Endodermal cell (in vitro differentiated cells): ENCODE results near the gene OTOA. TPM values are rescaled to one million over a fixed set of nuclear protein-coding genes. Genes with fewer than 3 reads are reported as not detected.

ENCODE experiments used
- DNase-seq: peaks from one replicate; pipeline ENCODE4 v3.0.0-alpha.2; 2017
- H3K27ac ChIP-seq: 2 replicates; pipeline ENCODE4 v1.5.1; 2013; ENCODE audit warnings: mild to moderate bottlenecking, low read depth, low read length, moderate library complexity
- H3K27me3 ChIP-seq: 2 replicates; pipeline ENCODE4 v1.6.1; 2013; ENCODE audit warnings: mild to moderate bottlenecking, low read length, moderate library complexity; ENCODE audit not compliant: insufficient read depth, control insufficient read depth, poor library complexity, severe bottlenecking
- H3K36me3 ChIP-seq: 2 replicates; pipeline ENCODE4 v1.7.0; 2013; ENCODE audit warnings: mild to moderate bottlenecking, low read length, moderate library complexity; ENCODE audit not compliant: control insufficient read depth, insufficient read depth
- H3K4me1 ChIP-seq: one replicate; pipeline ENCODE4 v1.7.0; 2013; ENCODE audit warnings: low read length; ENCODE audit not compliant: control insufficient read depth, insufficient read depth
- H3K4me3 ChIP-seq: 2 replicates; pipeline ENCODE4 v1.5.1; 2013; ENCODE audit warnings: mild to moderate bottlenecking, low read length, moderate library complexity
- H3K9ac ChIP-seq: 2 replicates; pipeline ENCODE4 v1.6.1; 2013; ENCODE audit warnings: mild to moderate bottlenecking, low read length, moderate library complexity; ENCODE audit not compliant: poor library complexity, severe bottlenecking; ENCODE audit errors: extremely low read depth
- H3K9me3 ChIP-seq: 2 replicates; pipeline ENCODE4 v1.6.1; 2013; ENCODE audit warnings: mild to moderate bottlenecking, low read length, moderate library complexity; ENCODE audit not compliant: control insufficient read depth
- H3K27ac Mint-ChIP-seq: 2 replicates; pipeline ENCODE4 v1.8.0; 2020; ENCODE audit warnings: mixed read lengths
- H3K27me3 Mint-ChIP-seq: 2 replicates; pipeline ENCODE4 v1.8.0; 2021; ENCODE audit warnings: mild to moderate bottlenecking, mixed read lengths; ENCODE audit not compliant: insufficient read depth
- H3K36me3 Mint-ChIP-seq: 2 replicates; pipeline ENCODE4 v1.8.0; 2020; ENCODE audit warnings: low read depth, mixed read lengths
- H3K4me1 Mint-ChIP-seq: 2 replicates; pipeline ENCODE4 v1.8.0; 2020; ENCODE audit warnings: mixed read lengths
- H3K4me3 Mint-ChIP-seq: 2 replicates; pipeline ENCODE4 v1.8.0; 2020; ENCODE audit warnings: mild to moderate bottlenecking, moderate library complexity, mixed read lengths
- H3K9me3 Mint-ChIP-seq: 2 replicates; pipeline ENCODE4 v1.8.0; 2020; ENCODE audit warnings: mild to moderate bottlenecking, mixed read lengths
- CTCF ChIP-seq: fragments of 200-600 bp; sonication (generic); conservative IDR thresholded peaks from 2 replicates; pipeline ENCODE4 v1.5.0; 2021; ENCODE audit warnings: antibody characterized with exemption, mild to moderate bottlenecking
- WGBS, 2 experiments: methylation state at CpG; one replicate each; pipeline versions ENCODE4 v1.1.5 to v1.1.7; 2013; ENCODE audit warnings: missing lambda C conversion rate in 2 of 2, mixed read lengths in 1 of 2; ENCODE audit not compliant: insufficient coverage in 1 of 2, insufficient read length in 1 of 2; 5-methylcytosine and 5-hydroxymethylcytosine counted together
- total RNA-seq, 2 donors: library from RNA; stranded (reverse); fragmentation: NEBNext Ultra II Directional in 1 of 2; extraction: Animal tissue kit (Norgen Biotek cat#: 25700) in 1 of 2; gene quantifications; 2 replicates in 1 of 2; 3 replicates in 1 of 2; pipeline ENCODE4 v1.2.1, GENCODE V29; 2021

The OTOA gene
- total RNA-seq, 2 donors from 2014 or later = 0.07 to 0.09 TPM

- Mint-ChIP-seq H3K9me3 (no peaks in the 10 kb centered on the region), H3K36me3 (peaks cover 31% of the 10 kb centered on the region), H3K4me1 (peaks cover 1% of the 10 kb centered on the region), H3K4me3 (no peak overlapping the region), H3K27ac (peak overlapping the region; percentile 35), H3K27me3 (no peaks in the 10 kb centered on the region)
- H3K27ac ChIP-seq = no peak overlapping the region
- H3K36me3 ChIP-seq = peaks cover 23% of the 10 kb centered on the region
- H3K4me1 ChIP-seq = no peaks in the 10 kb centered on the region
- no peaks in the 10 kb centered on the region for H3K9me3 ChIP-seq
- H3K9ac ChIP-seq = no peak overlapping the region
- TF ChIP-seq CTCF = peak; percentile 18
- WGBS, 2 experiments = 95 to 97% methylated on average over 4 to 5 of the region's 5 CpGs
- no peaks in the 10 kb centered on the region for H3K27me3 ChIP-seq
- H3K4me3 ChIP-seq = no peak overlapping the region
- DNase-seq = peak; percentile 29
Measured at GRCh38 chr16:21653571-21653970, 10.2 kb upstream of the OTOA start.

GRCh38 chr16:21654466-21654865 lies 9.3 kb upstream of the OTOA start:
- Histone ChIP-seq H3K27me3 (no peaks in the 10 kb centered on the region), H3K9me3 (no peaks in the 10 kb centered on the region), H3K4me3 (no peak overlapping the region), H3K27ac (no peak overlapping the region), H3K36me3 (peaks cover 23% of the 10 kb centered on the region), H3K4me1 (no peaks in the 10 kb centered on the region), H3K9ac (no peak overlapping the region)
- Mint-ChIP-seq H3K27me3 (no peaks in the 10 kb centered on the region), H3K36me3 (peaks cover 31% of the 10 kb centered on the region), H3K27ac (no peak overlapping the region), H3K4me1 (peaks cover 1% of the 10 kb centered on the region), H3K4me3 (no peak overlapping the region), H3K9me3 (no peaks in the 10 kb centered on the region)
- no peak for TF ChIP-seq CTCF
- DNase-seq = peak; percentile 13
- 100% methylated on average over 1 of the region's 1 CpG; no CpG with 5 or more reads in 1 of the 2 experiments for WGBS, 2 experiments

GRCh38 chr16:21654881-21655280 lies 8.9 kb upstream of the OTOA start:
- peaks cover 1% of the 10 kb centered on the region for H3K4me1 Mint-ChIP-seq
- no peak for TF ChIP-seq CTCF
- H3K27me3 Mint-ChIP-seq = no peaks in the 10 kb centered on the region
- H3K27ac Mint-ChIP-seq = no peak overlapping the region
- Histone ChIP-seq H3K27me3 (no peaks in the 10 kb centered on the region), H3K4me3 (no peak overlapping the region), H3K9ac (no peak overlapping the region), H3K36me3 (peaks cover 23% of the 10 kb centered on the region), H3K9me3 (no peaks in the 10 kb centered on the region), H3K4me1 (no peaks in the 10 kb centered on the region), H3K27ac (no peak overlapping the region)
- 91 to 100% methylated on average over 1 to 2 of the region's 2 CpGs for WGBS, 2 experiments
- peak; percentile 18 for DNase-seq
- no peak overlapping the region for H3K4me3 Mint-ChIP-seq
- no peaks in the 10 kb centered on the region for H3K9me3 Mint-ChIP-seq
- H3K36me3 Mint-ChIP-seq = peaks cover 31% of the 10 kb centered on the region
